GM18502 (cell line): ENCODE results near the gene ITPKB.
A peak's percentile ranks its signal among the peaks of the same experiment; 100 is the strongest.
"Not testable (repeated sequence)": the region's sequence is repeated elsewhere in the genome, so short reads cannot be mapped to it uniquely, and the experiment has no call there.

ENCODE experiments used
- ATAC-seq: cut with Tn5 transposase; IDR thresholded peaks from one replicate; pipeline ENCODE4 v1.9.1; 2021; ENCODE audit warnings: mild to moderate bottlenecking; ENCODE audit not compliant: unreplicated experiment, poor library complexity

ITPKB gene

DNA sequence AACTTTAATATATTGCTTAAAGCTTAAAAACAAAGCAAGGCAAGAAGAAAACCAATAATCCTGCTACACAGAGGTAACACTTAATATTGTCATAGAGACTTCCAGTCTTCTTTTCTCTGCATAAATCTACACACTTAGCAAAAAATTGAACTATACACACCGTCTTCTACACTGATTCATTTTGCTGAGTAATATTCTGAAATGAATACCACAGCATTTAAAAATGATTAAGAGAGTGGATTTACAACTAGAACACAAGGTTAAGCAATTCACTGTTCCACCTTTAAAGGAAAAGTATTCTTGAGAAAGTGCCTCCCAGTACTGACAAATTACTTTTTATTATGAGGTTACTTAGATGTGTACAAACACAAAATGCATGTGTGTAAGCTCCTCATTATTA lies 22.2 kb upstream of the ITPKB start:
- no peak for ATAC-seq

DNA sequence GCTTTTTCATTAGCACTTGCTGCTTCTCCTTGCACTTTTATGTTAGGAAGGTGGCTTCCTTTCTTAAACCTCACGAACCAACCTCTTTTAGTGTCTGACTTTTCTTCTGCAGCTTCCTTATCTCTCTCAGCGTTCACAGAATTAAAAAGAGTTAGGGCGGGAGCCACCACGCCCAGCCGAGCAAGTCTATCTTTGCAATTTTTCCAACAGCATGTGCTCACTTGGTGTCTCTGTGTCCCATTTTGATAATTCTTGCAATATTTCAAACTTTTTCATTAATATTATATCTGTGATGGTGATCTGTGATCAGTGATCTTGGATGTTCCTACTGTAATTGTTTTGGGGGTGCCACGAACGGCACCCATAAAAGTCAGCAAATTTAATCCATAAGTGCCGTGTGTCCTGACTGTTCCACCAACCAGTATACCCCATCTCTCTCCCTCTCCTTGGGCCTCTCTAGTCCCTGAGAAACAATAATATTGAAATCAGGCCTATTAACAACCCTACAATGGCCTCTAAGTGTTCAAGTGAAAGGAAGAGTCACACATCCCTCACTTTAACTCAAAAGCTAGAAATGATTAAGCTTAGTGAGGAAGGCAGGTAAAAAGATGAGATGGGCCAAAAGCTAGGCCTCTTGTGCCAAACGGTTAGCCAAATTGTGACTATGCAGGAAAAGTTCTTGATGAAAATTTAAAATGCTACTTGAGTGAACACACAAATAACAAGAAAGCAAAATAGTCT lies 15.9 kb upstream of the ITPKB start:
- no peak for ATAC-seq

DNA sequence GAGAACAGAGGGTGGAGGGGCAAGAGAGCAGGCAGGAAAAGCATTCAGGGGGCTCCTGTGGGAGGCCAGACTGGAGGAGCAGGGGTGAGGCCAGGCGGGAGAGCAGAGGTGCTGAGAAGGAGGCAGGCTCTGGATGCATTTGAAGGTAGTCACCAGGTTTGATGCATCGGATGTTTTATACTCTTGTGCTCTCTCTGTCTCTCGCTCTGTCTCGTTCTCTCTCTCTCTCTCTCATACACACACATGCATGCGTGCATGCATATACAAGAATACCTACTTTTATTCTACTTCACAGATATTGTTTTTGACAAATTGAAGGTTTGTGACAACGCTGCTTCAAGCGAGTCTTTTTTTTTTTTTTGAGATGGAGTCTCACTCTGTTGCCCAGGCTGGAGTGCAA lies 15.0 kb upstream of the ITPKB start:
- ATAC-seq = no peak

DNA sequence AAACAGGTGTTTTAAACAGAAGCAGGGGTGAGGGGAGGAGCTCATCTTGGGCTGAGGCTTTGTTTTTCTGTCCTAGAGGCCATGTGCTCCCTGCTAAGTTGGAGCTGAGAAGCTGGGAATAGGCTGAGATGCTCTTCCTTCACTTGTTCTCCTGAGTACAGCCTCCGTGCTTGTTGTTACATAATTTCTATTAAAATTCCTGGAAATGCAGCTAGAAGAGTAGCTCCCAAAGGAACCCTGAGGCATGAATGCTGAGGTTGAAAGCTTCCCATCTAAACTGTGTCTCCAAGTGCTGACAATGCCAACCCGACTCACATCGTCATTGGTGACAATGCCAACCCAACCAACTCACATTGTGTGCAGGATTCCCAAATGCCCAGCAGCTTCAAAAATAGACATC lies 12.6 kb upstream of the ITPKB start:
- no peak for ATAC-seq

DNA sequence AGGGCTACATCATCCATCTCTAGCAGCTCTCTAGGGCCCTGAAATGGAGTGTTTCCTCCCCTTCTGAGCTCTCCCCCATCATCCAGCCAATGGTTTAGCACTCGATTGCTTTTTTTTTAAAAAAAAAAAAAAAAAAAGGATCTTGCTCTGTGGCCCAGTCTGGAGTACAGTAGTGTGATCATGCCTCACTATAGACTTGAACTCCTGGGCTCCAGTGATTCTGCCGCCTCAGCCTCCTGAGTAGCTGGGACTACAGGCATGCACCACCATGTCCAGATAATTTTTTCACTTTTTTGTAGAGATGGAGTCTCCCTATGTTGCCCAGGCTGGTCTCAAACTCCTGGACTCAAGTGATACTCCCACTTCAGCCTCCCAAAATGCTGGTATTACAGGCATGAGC lies 12.1 kb upstream of the ITPKB start:
- no peak for ATAC-seq

GRCh38 chr1:226749467-226749866 lies 10.4 kb upstream of the ITPKB start:
- ATAC-seq = no peak

GRCh38 chr1:226748306-226748705 lies 9.2 kb upstream of the ITPKB start:
- ATAC-seq = no peak

DNA sequence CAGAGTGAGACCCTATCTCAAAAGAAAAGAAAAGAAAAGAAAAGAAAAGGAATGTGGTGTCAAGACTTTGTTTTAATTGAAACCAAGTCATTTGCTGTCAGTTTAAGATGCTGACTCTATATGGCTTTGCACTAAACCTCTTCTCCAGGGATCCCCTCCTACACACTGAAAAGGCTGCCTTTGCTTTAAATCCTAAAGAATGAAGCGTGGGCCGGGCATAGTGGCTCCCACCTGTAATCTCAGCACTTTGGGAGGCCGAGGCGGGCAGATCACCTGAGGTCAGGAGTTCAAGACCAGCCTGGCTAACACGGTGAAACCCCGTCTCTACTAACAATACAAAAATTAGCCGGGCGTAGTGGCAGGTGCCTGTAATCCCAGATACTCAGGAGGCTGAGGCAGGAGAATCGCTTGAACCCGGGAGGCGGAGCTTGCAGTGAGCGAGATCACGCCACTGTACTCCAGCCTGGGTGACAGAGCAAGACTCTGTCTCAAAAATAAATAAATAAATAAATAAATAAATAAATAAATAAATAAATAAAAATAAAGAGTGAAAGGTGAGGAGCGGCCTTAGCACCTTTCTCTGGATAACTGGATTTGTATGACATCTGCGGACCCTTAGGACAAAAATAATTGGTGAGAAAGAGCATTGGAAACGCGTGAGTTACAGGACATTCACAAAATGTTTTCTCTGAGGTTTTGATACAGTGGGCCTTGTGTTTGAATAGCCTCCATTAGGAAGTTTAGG lies 8.6 kb upstream of the ITPKB start:
- not testable (repeated sequence) for ATAC-seq

DNA sequence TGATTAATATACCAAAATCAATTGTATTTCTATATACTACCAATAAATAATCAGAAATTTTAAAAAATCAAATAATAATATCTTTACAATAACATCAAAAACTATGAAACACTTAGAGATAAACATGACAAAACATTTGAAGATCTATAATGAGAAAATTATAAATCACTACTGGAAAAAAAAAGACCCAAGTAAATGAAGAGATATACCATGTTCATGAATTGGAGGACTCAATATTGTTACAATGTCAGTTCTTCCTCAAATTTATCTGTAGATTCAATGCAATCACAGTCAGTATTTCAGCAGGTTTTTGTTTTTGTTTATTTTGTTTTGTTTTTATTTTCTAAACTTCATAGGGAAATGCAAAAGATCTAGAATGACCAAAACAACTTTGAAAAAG lies 4.2 kb upstream of the ITPKB start:
- ATAC-seq = no peak

GRCh38 chr1:226741009-226741408 lies 1.9 kb upstream of the ITPKB start:
- ATAC-seq = no peak

GRCh38 chr1:226739696-226740065 lies 599 bp upstream of the ITPKB start:
- ATAC-seq = no peak

GRCh38 chr1:226738421-226738994 lies 574 bp downstream of the ITPKB start:
- ATAC-seq = peak; percentile 21

GRCh38 chr1:226737819-226738420 lies 1.2 kb downstream of the ITPKB start:
- ATAC-seq = peak; percentile 21

GRCh38 chr1:226736908-226737818 lies 1.9 kb downstream of the ITPKB start:
- peak; percentile 45 for ATAC-seq

DNA sequence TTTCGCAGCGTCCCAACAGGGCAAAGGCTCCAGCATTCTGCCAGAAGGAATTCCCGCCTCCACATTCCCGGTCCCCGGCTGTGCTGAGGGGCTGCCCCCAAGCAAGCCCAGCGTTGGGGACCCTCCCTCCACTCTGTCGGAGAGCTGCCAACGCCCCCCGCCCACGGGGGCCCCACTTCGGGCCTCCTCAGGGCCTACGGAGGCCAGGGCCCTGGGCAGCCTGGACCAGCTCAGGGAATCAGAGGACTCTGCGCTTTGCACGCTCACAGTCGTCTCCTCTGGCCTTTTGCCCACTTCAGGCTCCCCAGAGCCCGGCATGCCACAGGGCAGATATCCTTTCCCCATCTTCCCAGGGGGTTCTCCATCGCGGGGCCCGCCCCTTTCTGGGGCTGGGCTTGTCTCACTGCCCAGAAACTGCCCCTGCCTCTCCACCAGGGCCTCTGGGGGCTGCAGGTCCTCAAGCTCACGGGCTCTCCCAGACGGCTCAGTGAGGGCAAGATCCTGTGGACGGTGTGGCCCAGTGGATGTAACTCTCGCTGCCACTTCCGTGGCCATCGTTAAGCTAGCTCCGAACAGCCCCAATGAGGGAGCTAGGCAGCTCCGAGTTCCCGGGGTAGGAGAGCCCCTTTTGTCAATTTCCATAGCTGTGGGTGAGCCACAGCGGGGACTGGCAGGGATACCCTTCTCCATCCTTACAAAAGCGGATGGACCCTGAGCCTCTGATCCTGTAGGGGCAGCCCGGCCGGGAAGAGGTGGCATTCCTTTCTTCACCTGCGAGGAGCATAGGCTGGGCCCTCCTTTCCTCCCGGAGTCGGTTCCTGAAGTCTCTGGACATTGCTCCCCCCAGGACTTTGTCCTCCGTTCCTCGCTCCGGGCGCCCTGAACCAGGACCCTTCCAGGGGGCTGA lies 2.8 kb downstream of the ITPKB start:
- ATAC-seq = no peak

DNA sequence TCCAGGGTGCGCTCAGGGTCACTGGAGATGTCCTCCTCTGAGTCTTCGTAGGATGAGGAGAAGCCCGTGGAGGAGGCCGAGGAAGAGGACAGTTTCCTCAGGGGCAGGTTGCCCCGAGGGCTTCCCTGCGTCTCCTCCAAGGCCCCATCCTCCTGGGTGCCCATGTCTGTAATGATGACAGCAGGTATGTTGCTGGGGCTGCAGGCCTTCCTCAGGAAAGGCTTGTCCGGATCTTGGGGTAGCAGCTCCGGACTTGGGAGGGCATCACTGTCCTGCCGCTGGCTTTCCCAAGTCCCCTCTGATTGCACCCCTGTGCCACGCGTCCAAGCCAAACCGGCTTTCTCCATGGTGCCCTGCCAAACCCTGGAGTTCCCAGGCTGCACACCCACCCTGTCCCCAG lies 3.5 kb downstream of the ITPKB start:
- no peak for ATAC-seq

DNA sequence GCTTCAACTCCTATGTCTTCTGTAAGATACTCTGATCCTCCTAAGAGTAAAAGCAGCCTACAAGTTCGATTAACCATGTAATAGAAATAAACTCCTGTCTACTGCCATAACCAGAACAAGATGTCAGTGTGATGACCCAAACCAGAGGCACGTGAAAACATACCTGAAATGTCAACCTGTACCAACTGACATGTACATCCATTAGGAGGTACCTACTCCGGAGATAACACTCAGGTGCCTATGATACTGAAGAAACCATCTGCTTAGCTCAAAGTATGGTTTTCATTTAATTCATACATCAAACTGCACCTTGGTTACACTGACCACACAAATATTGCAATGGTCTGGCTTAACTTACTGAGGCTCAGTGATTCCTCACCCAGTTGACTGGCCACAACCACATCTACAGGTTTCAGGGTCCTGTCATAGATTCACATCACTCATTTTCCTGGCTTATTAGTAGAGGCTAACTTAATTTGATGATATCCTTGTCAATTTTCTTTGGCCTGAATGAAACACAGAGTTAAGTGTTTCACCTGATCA lies 4.4 kb downstream of the ITPKB start:
- ATAC-seq = no peak

GRCh38 chr1:226733876-226734275 lies 5.2 kb downstream of the ITPKB start:
- ATAC-seq = no peak

DNA sequence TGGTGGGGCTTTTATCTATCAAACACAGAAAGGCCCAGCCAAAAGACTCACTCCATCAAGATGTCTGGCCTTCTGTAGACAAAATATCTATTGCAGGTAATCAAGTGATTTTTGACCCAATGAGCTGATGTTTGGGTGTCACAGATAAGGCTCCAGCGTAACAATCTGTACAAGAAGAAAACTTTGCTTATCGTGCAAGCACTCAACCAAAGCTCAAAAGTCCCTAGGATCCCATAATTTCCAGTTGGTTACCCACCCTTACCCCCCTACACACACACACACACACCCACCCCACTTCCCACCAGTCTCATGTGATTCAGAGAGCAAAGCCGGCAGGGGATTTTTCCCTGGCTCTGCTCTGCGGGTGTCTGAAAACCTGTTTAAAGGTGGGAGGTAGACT lies 5.8 kb downstream of the ITPKB start:
- no peak for ATAC-seq
